Osteocyte (in vitro differentiated cells): ENCODE data around the gene AREG. TPM values are rescaled to one million over a fixed set of nuclear protein-coding genes. Genes with fewer than 3 reads are reported as not detected.
A peak's percentile ranks its signal among the peaks of the same experiment; 100 is the strongest.

Experiments
- DNase-seq: peaks from one replicate; pipeline ENCODE4 v3.0.0; 2021; ENCODE audit warnings: mixed read lengths; ENCODE audit not compliant: unreplicated experiment; ENCODE audit errors: extremely low spot score
- H3K27ac Mint-ChIP-seq: one replicate; pipeline ENCODE4 v1.8.0; 2021; ENCODE audit warnings: mild to moderate bottlenecking, mixed read lengths; ENCODE audit not compliant: unreplicated experiment
- H3K27me3 Mint-ChIP-seq: one replicate; pipeline ENCODE4 v1.8.0; 2021; ENCODE audit warnings: mixed read lengths; ENCODE audit not compliant: unreplicated experiment
- H3K36me3 Mint-ChIP-seq: one replicate; pipeline ENCODE4 v1.8.0; 2021; ENCODE audit warnings: mixed read lengths; ENCODE audit not compliant: unreplicated experiment
- H3K4me1 Mint-ChIP-seq: one replicate; pipeline ENCODE4 v1.8.0; 2021; ENCODE audit warnings: mixed read lengths; ENCODE audit not compliant: unreplicated experiment
- H3K4me3 Mint-ChIP-seq: one replicate; pipeline ENCODE4 v1.8.0; 2021; ENCODE audit warnings: mild to moderate bottlenecking, moderate library complexity, mixed read lengths; ENCODE audit not compliant: unreplicated experiment
- H3K9me3 Mint-ChIP-seq: one replicate; pipeline ENCODE4 v1.8.0; 2021; ENCODE audit warnings: mixed read lengths; ENCODE audit not compliant: unreplicated experiment
- total RNA-seq: library from RNA; stranded (reverse); gene quantifications from 2 replicates; pipeline ENCODE4 v1.2.1, GENCODE V29; 2021
- TF ChIP-seq, protein P1 (sequence below): fragments of 200-600 bp; sonication (generic); IDR thresholded peaks from 2 replicates; pipeline ENCODE4 v1.5.0; 2021; ENCODE audit warnings: antibody characterized with exemption, mild to moderate bottlenecking, moderate library complexity

AREG gene
- total RNA-seq, 1 donor from 2014 or later, result 0.64 TPM

DNA sequence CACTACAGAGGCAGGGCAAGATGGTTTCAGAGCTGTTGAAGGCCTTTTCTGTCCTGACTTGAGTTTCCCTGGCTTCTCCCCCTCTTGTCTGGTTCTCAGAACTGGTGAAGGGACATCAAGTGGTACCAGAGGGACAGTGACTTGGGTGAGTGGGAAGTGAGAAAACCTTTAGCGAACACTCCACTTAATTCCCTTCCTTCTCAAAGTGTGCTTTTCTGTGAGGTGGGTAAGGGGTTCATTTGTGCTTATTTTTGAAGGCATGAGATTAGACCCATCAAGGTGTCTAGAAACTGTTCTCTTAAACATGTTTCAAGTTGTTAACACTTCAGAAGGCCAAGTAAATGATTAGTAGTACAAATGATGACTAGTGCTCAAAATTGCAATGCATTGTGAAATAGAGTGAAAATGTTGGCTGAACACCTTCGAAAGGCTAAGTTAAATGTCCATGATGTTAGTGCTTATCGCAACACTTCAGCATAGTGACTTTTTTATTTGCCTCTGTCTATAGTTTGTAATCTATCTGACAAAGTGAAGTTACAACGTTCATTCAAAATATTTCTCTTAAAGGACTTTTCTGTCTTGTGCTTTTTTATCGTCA is 2.8 kb downstream of the AREG start:
- H3K36me3 Mint-ChIP-seq, result no peaks in the 10 kb centered on the region
- TF ChIP-seq, protein P1, sequence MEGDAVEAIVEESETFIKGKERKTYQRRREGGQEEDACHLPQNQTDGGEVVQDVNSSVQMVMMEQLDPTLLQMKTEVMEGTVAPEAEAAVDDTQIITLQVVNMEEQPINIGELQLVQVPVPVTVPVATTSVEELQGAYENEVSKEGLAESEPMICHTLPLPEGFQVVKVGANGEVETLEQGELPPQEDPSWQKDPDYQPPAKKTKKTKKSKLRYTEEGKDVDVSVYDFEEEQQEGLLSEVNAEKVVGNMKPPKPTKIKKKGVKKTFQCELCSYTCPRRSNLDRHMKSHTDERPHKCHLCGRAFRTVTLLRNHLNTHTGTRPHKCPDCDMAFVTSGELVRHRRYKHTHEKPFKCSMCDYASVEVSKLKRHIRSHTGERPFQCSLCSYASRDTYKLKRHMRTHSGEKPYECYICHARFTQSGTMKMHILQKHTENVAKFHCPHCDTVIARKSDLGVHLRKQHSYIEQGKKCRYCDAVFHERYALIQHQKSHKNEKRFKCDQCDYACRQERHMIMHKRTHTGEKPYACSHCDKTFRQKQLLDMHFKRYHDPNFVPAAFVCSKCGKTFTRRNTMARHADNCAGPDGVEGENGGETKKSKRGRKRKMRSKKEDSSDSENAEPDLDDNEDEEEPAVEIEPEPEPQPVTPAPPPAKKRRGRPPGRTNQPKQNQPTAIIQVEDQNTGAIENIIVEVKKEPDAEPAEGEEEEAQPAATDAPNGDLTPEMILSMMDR, result no peak
- no peak for DNase-seq
- no peaks in the 10 kb centered on the region for H3K9me3 Mint-ChIP-seq
- H3K4me3 Mint-ChIP-seq, result no peak overlapping the region
- H3K27me3 Mint-ChIP-seq, result no peaks in the 10 kb centered on the region
- H3K4me1 Mint-ChIP-seq, result peaks cover 30% of the 10 kb centered on the region
- no peak overlapping the region for H3K27ac Mint-ChIP-seq

DNA sequence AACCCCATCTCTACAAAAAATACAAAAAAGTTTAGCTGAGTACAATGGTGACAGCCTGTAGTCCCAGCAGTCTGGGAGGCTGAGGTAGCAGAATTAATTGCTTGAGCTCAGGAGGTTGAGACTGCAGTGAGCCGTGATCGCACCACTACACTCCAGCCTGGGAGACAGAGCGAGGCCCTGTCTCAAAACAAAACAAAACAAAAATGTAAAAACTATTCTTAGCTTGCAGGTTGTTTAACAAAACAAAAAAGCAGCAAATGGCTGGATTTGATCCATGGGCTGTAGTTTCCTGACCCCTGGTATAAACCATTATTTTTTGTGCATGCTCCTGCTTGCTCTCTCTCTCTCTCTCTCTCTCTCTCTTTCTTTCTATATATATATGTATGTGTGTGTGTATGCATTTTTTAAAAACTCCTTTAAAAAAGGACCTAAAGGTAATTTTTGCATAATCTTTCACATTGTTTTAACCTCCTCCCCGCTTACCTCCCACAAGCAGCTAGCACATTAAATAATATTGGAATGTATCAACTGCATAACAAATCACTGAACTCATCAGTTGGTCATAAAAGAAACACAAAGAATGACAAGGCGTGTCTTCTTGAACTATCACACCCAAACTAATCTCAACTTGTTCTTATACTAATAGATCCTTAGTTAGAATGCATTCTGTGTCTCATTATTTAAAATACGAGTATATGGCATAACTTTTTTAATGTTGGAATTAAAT is 4.8 kb downstream of the AREG start:
- Mint-ChIP-seq H3K9me3 (no peaks in the 10 kb centered on the region), H3K27me3 (no peaks in the 10 kb centered on the region), H3K27ac (no peak overlapping the region), H3K4me3 (peak overlapping the region; percentile 5), H3K36me3 (no peaks in the 10 kb centered on the region), H3K4me1 (peaks cover 29% of the 10 kb centered on the region)
- TF ChIP-seq, protein P1, result no peak
- DNase-seq, result no peak

DNA sequence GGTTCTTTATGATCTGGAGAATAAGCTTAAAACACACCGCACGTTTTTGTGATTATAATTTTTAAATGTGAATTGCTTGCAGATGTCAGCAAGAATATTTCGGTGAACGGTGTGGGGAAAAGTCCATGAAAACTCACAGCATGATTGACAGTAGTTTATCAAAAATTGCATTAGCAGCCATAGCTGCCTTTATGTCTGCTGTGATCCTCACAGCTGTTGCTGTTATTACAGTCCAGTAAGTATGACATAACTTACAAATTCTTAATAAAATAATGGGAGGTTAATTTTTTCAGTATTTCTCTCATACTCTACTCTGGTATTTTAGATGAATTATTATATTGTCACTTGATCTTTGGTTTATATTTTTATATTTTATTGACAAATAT is 5.4 kb downstream of the AREG start:
- Mint-ChIP-seq H3K27me3 (no peaks in the 10 kb centered on the region), H3K4me1 (peaks cover 26% of the 10 kb centered on the region), H3K9me3 (no peaks in the 10 kb centered on the region), H3K4me3 (no peak overlapping the region), H3K27ac (no peak overlapping the region), H3K36me3 (no peaks in the 10 kb centered on the region)
- DNase-seq, result no peak
- TF ChIP-seq, protein P1, result no peak

DNA sequence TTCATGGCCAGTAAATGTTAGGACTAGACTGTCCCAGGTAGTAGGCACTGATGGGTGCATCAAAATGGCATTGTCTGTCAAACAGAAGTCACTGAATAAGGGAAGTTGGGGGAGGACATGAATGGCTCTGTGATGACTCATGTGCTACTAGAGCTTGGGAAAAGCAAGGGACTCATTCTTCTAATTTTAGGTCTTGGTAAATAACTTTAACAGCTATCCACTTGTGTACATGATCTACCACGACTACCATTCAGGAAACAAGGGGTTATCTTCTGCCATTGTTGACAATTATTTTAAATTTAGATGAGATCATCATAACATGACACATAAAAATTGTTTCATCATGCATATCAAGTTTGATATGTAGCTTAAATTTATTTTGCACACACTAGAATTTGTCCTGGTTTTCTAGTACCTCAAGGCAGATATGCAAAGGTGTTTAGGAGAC is 6.3 kb downstream of the AREG start:
- Mint-ChIP-seq H3K27me3 (no peaks in the 10 kb centered on the region), H3K9me3 (no peaks in the 10 kb centered on the region), H3K36me3 (no peaks in the 10 kb centered on the region), H3K4me1 (peaks cover 23% of the 10 kb centered on the region), H3K27ac (no peak overlapping the region), H3K4me3 (no peak overlapping the region)
- TF ChIP-seq, protein P1, result no peak
- DNase-seq, result no peak

DNA sequence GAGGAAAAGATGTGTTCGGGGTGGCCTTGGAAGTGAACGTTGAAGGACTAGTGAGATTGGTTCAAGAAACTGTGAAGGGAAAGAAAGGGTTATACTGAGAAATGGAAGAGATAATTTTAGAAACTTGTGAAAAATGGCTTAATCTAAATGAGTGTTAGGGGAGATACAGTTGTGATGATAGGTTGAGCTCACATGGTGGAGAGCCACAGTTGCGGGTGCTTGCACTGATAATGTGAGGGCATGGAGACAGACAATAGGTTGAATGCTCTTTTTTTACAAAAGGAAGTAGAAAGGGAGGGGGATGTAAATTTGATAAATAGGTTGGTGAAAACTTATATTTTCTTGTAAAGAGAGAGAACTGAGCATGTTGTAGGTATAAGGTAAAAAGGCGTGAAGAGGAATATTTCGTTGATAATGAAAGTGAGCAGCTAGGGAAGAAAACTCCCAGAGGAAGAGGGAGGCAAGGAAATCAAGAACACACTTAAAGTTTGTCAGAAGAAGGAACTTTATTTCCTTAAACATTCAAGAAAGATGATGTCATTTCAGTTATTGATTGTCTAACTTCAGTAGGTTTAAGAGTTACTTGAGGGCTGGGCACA is 8.2 kb downstream of the AREG start:
- Mint-ChIP-seq H3K4me1 (peaks cover 23% of the 10 kb centered on the region), H3K9me3 (no peaks in the 10 kb centered on the region), H3K4me3 (no peak overlapping the region), H3K36me3 (no peaks in the 10 kb centered on the region), H3K27ac (no peak overlapping the region), H3K27me3 (no peaks in the 10 kb centered on the region)
- TF ChIP-seq, protein P1, result no peak
- DNase-seq, result no peak
